Tibial nerve (tissue), 3 donors: ENCODE measurements around the gene CPNE1.

Source experiments
- CTCF ChIP-seq, 5 experiments: fragments of 200-600 bp in 3 of 5; fragments of 450-650 bp in 2 of 5; sonication (generic) in 3 of 5; IDR thresholded peaks; one replicate each; pipeline ENCODE4 v1.5.1; 2016 to 2019; ENCODE audit warnings: antibody characterized with exemption in 5 of 5, mild to moderate bottlenecking in 3 of 5, moderate library complexity in 2 of 5
- POLR2A ChIP-seq, 2 donors: fragments of 450-650 bp; IDR thresholded peaks; one replicate each; pipeline ENCODE4 v1.6.1; 2017; ENCODE audit warnings: antibody characterized with exemption in 2 of 2, mild to moderate bottlenecking in 2 of 2, moderate library complexity in 2 of 2

- TF ChIP-seq POLR2A (IDR thresholded peaks at IDR 0.05) (no peak), CTCF (IDR thresholded peaks at IDR 0.05) (no peak)
Observed at GRCh38 chr20:35620818-35621559, 43.7 kb downstream of the CPNE1 start.
